Keratinocyte (primary cell): ENCODE measurements around the gene ONECUT1. TPM values are rescaled to one million over a fixed set of nuclear protein-coding genes. Genes with fewer than 3 reads are reported as not detected.

Experiments used
- DNase-seq: peaks from one replicate; pipeline ENCODE4 v3.0.0-alpha.2; 2011; ENCODE audit warnings: low read depth, missing footprints, low spot score
- FAIRE-seq: peaks from 2 replicates; lab custom pipeline; 2011; peaks lifted over from hg19 to GRCh38; lab: Jason Lieb, UNC
- H2AFZ ChIP-seq: 2 replicates; pipeline ENCODE4 v1.6.0; 2012; ENCODE audit warnings: low read length, control low read depth, inconsistent platforms; ENCODE audit not compliant: control insufficient read depth
- H3K27ac ChIP-seq: 2 replicates; pipeline ENCODE4 v1.5.1; 2011; ENCODE audit warnings: low read length; ENCODE audit not compliant: control insufficient read depth, insufficient read depth
- H3K27me3 ChIP-seq: 3 replicates; pipeline ENCODE4 v1.6.0; 2011; ENCODE audit warnings: low read length; ENCODE audit not compliant: control insufficient read depth, insufficient read depth; ENCODE audit errors: extremely low read depth
- H3K36me3 ChIP-seq, 2 experiments: 2 replicates in 1 of 2; 3 replicates in 1 of 2; pipeline ENCODE4 v1.5.1; 2011; ENCODE audit warnings: low read length in 2 of 2, mild to moderate bottlenecking in 1 of 2; ENCODE audit not compliant: control insufficient read depth in 2 of 2, insufficient read depth in 2 of 2; ENCODE audit errors: extremely low read depth in 1 of 2
- H3K4me1 ChIP-seq: 3 replicates; pipeline ENCODE4 v1.5.1; 2011; ENCODE audit warnings: low read length; ENCODE audit not compliant: control insufficient read depth, insufficient read depth; ENCODE audit errors: extremely low read depth
- H3K4me2 ChIP-seq: 3 replicates; pipeline ENCODE4 v1.6.0; 2011; ENCODE audit warnings: low read depth, low read length; ENCODE audit not compliant: control insufficient read depth, insufficient read depth; ENCODE audit errors: extremely low read depth
- H3K4me3 ChIP-seq, 3 experiments: fragments of 200-600 bp in 1 of 3; sonication (generic) in 1 of 3; 2 replicates in 2 of 3; 3 replicates in 1 of 3; pipeline ENCODE4 v1.5.1; 2011 to 2016; ENCODE audit warnings: low read length in 3 of 3, mild to moderate bottlenecking in 3 of 3, control low read depth in 2 of 3, inconsistent platforms in 1 of 3, low read depth in 1 of 3, mixed read lengths in 1 of 3, mixed run types in 1 of 3, moderate library complexity in 1 of 3; ENCODE audit not compliant: control insufficient read depth in 2 of 3, insufficient read depth in 2 of 3; ENCODE audit errors: extremely low read depth in 1 of 3
- H3K79me2 ChIP-seq: 2 replicates; pipeline ENCODE4 v1.6.0; 2012; ENCODE audit warnings: low read length; ENCODE audit not compliant: control insufficient read depth, insufficient read depth
- H3K9ac ChIP-seq: 3 replicates; pipeline ENCODE4 v1.6.0; 2011; ENCODE audit warnings: low read length; ENCODE audit not compliant: control insufficient read depth, insufficient read depth; ENCODE audit errors: extremely low read depth
- H3K9me1 ChIP-seq: 3 replicates; pipeline ENCODE4 v1.6.0; 2011; ENCODE audit warnings: low read length; ENCODE audit not compliant: control insufficient read depth, insufficient read depth; ENCODE audit errors: extremely low read depth
- H3K9me3 ChIP-seq: 2 replicates; pipeline ENCODE4 v1.5.1; 2012; ENCODE audit warnings: low read depth, low read length; ENCODE audit not compliant: control insufficient read depth
- H4K20me1 ChIP-seq: 3 replicates; pipeline ENCODE4 v1.6.0; 2011; ENCODE audit warnings: low read length; ENCODE audit not compliant: control insufficient read depth, insufficient read depth; ENCODE audit errors: extremely low read depth
- CTCF ChIP-seq, 3 experiments: IDR thresholded peaks in 1 of 3; conservative IDR thresholded peaks in 1 of 3; optimal IDR thresholded peaks in 1 of 3; 2 replicates in 2 of 3; 3 replicates in 1 of 3; pipeline versions ENCODE3 to v1.5.1; 2011; ENCODE audit warnings: low read length in 3 of 3, mild to moderate bottlenecking in 3 of 3, moderate library complexity in 2 of 3, control low read depth in 1 of 3, inconsistent platforms in 1 of 3; ENCODE audit not compliant: insufficient read depth in 2 of 3; ENCODE audit errors: extremely low read depth in 1 of 3
- EZH2 ChIP-seq: IDR thresholded peaks from one replicate; pipeline ENCODE4 v1.6.1; 2012; ENCODE audit warnings: inconsistent platforms, mild to moderate bottlenecking, low read length, moderate library complexity
- dilution Hi-C: fragments of 300-500 bp; cut with MboI; formaldehyde crosslinking; loops from one replicate; pipeline ENCODE4 v1.7.0; 2020; ENCODE audit warnings: low sequenced_read_pairs; ENCODE audit not compliant: extremely low pct_ligation_motif_present
- polyA plus RNA-seq, 5 experiments: library from polyadenylated mRNA; depleted of rRNA in 3 of 5; stranded (reverse) in 3 of 5; stranded (forward) in 1 of 5; unstranded in 1 of 5; fragments of >200 nt; gene quantifications; 1 replicate in 1 of 5; 2 replicates in 3 of 5; 3 replicates in 1 of 5; pipeline versions ENCODE4 v1.2.1 to v1.2.3, GENCODE V29; 2011 to 2012; ENCODE audit warnings: missing spikeins in 2 of 5, low read depth in 1 of 5, low replicate concordance in 1 of 5

The ONECUT1 gene
- polyA plus RNA-seq, 1 donor (not counting 4 experiments of a cell fraction or from before 2014, with no cell fraction given), result not detected

DNA sequence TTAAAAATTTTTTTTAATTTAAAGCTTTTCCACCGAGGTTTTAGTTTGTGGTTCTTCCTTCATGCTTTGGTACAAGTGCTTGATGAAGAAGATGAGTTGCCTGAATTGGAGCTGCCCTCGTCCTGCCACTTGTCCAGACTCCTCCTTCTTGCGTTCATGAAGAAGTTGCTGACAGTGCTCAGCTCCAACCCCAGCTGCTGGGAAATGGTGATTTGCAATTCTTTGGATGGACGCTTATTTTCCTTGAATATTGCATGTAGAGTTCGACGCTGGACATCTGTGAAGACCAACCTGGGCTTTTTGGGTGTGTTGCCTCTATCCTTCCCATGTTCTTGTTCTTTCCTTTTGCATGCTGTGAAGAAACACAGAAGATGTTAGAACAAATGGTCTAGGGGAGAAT is 32.6 kb downstream of the ONECUT1 start:
- Histone ChIP-seq H4K20me1 (no peaks in the 10 kb centered on the region), H3K4me2 (no peak overlapping the region), H3K36me3 (no peaks in the 10 kb centered on the region), H3K27me3 (no peaks in the 10 kb centered on the region), H3K9ac (no peak overlapping the region), H2AFZ (no peak overlapping the region), H3K9me3 (no peaks in the 10 kb centered on the region), H3K4me1 (no peaks in the 10 kb centered on the region), H3K27ac (no peak overlapping the region), H3K79me2 (no peaks in the 10 kb centered on the region), H3K9me1 (no peaks in the 10 kb centered on the region), H3K4me3 (no peak overlapping the region)
- DNase-seq (no peak), FAIRE-seq (no peak)
- dilution Hi-C loops, result no loop called here
- no peak for TF ChIP-seq CTCF (optimal IDR thresholded peaks at IDR 0.05 in 1 of 3, IDR thresholded peaks at IDR 0.05 in 1 of 3, conservative IDR thresholded peaks at IDR 0.05 in 1 of 3; ENCODE audit: extremely low read depth in 1 of 3, insufficient read depth in 2 of 3, low read length in 3 of 3)
- TF ChIP-seq EZH2, result no peak

DNA sequence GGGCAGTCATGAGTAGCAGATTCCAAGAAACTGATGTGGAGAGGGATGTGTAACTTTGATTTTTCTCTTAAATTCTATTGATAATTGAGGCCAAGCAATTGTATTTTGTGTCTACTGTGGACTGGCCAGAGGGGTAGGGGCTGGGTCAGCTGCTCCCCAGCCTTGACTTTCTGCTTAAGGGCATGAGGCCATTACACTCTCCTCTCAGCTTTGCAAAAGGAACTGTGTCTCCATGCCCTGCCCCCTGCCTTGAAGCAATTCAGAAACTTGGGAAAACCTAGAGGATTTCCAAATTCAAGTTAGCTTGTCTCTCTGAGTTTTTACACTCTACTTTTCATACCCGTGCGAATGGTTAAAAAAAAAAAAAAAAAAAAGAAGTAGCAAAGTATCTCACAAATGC is 38.6 kb downstream of the ONECUT1 start:
- no peaks in the 10 kb centered on the region for H3K9me3 ChIP-seq
- FAIRE-seq (no peak), DNase-seq (no peak)
- H3K9ac ChIP-seq, result no peak overlapping the region
- no peaks in the 10 kb centered on the region for H3K4me1 ChIP-seq
- TF ChIP-seq EZH2 (no peak), CTCF (optimal IDR thresholded peaks at IDR 0.05 in 1 of 3, IDR thresholded peaks at IDR 0.05 in 1 of 3, conservative IDR thresholded peaks at IDR 0.05 in 1 of 3; ENCODE audit: extremely low read depth in 1 of 3, insufficient read depth in 2 of 3, low read length in 3 of 3) (no peak)
- H2AFZ ChIP-seq, result no peak overlapping the region
- dilution Hi-C loops, result no loop called here
- no peak overlapping the region for H3K27ac ChIP-seq
- no peaks in the 10 kb centered on the region for H3K79me2 ChIP-seq
- H3K4me3 ChIP-seq, result no peak overlapping the region
- no peaks in the 10 kb centered on the region for H3K9me1 ChIP-seq
- no peaks in the 10 kb centered on the region for H3K36me3 ChIP-seq
- H4K20me1 ChIP-seq, result no peaks in the 10 kb centered on the region
- H3K4me2 ChIP-seq, result no peak overlapping the region
- H3K27me3 ChIP-seq, result peaks cover 6% of the 10 kb centered on the region
